ENCODE measurements around the gene SYTL5. TPM values are rescaled to one million over a fixed set of nuclear protein-coding genes. Genes with fewer than 3 reads are reported as not detected.
A peak's percentile ranks its signal among the peaks of the same experiment; 100 is the strongest.

The SYTL5 gene
- total and polyA plus RNA-seq, 10 donors = 0.15 TPM; not detected in 9

- Histone ChIP-seq H3K27me3 (replicated peaks in 1 of 7) (peaks cover 0 to 8% (median 0%) of the 10 kb centered on the region in 7 donors), H3K4me3 (no peak overlapping the region), H3K36me3 (no peaks in the 10 kb centered on the region), H3K9me3 (no peaks in the 10 kb centered on the region), H3K27ac (no peak overlapping the region), H3K4me1 (no peaks in the 10 kb centered on the region)
- intact Hi-C loops (cut with DNase I; ENCODE audit: low total_unique reads) = no loop called here
- TF ChIP-seq, protein P1, sequence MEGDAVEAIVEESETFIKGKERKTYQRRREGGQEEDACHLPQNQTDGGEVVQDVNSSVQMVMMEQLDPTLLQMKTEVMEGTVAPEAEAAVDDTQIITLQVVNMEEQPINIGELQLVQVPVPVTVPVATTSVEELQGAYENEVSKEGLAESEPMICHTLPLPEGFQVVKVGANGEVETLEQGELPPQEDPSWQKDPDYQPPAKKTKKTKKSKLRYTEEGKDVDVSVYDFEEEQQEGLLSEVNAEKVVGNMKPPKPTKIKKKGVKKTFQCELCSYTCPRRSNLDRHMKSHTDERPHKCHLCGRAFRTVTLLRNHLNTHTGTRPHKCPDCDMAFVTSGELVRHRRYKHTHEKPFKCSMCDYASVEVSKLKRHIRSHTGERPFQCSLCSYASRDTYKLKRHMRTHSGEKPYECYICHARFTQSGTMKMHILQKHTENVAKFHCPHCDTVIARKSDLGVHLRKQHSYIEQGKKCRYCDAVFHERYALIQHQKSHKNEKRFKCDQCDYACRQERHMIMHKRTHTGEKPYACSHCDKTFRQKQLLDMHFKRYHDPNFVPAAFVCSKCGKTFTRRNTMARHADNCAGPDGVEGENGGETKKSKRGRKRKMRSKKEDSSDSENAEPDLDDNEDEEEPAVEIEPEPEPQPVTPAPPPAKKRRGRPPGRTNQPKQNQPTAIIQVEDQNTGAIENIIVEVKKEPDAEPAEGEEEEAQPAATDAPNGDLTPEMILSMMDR (IDR thresholded peaks at IDR 0.05 in 8 of 11, conservative IDR thresholded peaks at IDR 0.05 in 3 of 11) = no peak
- no peak for TF ChIP-seq POLR2AphosphoS5 (IDR thresholded peaks at IDR 0.05)
- TF ChIP-seq POLR2A (IDR thresholded peaks at IDR 0.05) = no peak
- 67 to 100% (median 84%) methylated on average over 1 of the region's 1 CpG for WGBS, 5 donors
- DNase-seq = no peak
Observed at GRCh38 chrX:38170556-38170955, 164.2 kb downstream of the SYTL5 start.

DNA sequence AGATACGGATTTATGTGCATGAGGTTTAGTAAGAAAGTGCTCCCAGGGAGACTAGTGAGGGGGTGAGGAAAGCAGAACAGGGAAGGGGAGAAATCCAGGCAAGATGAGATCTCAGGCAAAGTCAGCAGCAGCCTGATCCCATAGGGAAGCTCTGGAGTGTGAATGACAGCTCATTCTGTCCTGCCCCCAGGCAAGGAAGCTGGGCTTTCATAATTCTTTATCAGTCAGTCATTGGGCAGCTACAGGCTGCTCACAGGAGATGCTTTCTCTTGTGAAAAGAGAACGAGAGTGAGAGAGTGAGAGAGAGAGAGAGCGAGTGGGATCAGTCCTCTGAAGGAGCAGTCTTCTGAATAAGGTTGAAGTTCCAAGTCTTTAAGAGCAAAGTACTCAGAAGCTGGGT lies 166.2 kb downstream of the SYTL5 start:
- intact Hi-C loops (cut with DNase I; ENCODE audit: low total_unique reads) = no loop called here
- Histone ChIP-seq H3K36me3 (no peaks in the 10 kb centered on the region), H3K9me3 (no peaks in the 10 kb centered on the region), H3K27ac (no peak overlapping the region), H3K4me1 (no peaks in the 10 kb centered on the region), H3K4me3 (no peak overlapping the region), H3K27me3 (replicated peaks in 1 of 7) (peaks cover 0 to 10% (median 0%) of the 10 kb centered on the region in 7 donors)
- no peak for DNase-seq
- 68 to 92% (median 80%) methylated on average over 3 of the region's 3 CpGs for WGBS, 5 donors
- no peak for TF ChIP-seq POLR2AphosphoS5 (IDR thresholded peaks at IDR 0.05)
- TF ChIP-seq, protein P1 (IDR thresholded peaks at IDR 0.05 in 8 of 11, conservative IDR thresholded peaks at IDR 0.05 in 3 of 11) = no peak
- no peak for TF ChIP-seq POLR2A (IDR thresholded peaks at IDR 0.05)

- Histone ChIP-seq H3K36me3 (no peaks in the 10 kb centered on the region), H3K9me3 (no peaks in the 10 kb centered on the region), H3K4me3 (no peak overlapping the region), H3K27me3 (replicated peaks in 1 of 7) (peaks cover 0 to 10% (median 0%) of the 10 kb centered on the region in 7 donors), H3K4me1 (no peaks in the 10 kb centered on the region), H3K27ac (no peak overlapping the region)
- intact Hi-C loops (cut with DNase I; ENCODE audit: low total_unique reads) = no loop called here
- WGBS, 5 donors = 23 to 64% (median 43%) methylated on average over 2 to 3 of the region's 3 CpGs
- DNase-seq = no peak
- TF ChIP-seq, protein P1 (IDR thresholded peaks at IDR 0.05 in 8 of 11, conservative IDR thresholded peaks at IDR 0.05 in 3 of 11) = peak in 2 of 11 experiments; percentile 8 to 19
- TF ChIP-seq POLR2A (IDR thresholded peaks at IDR 0.05) = no peak
Observed at GRCh38 chrX:38175139-38175538, 168.8 kb downstream of the SYTL5 start.

- intact Hi-C loops (cut with DNase I; ENCODE audit: low total_unique reads) = no loop called here
- peaks cover 0 to 14% (median 0%) of the 10 kb centered on the region in 7 donors for H3K27me3 ChIP-seq (replicated peaks in 1 of 7)
- H3K36me3 ChIP-seq = no peaks in the 10 kb centered on the region
- H3K27ac ChIP-seq = no peak overlapping the region
- no peaks in the 10 kb centered on the region for H3K9me3 ChIP-seq
- H3K4me3 ChIP-seq = no peak overlapping the region
- DNase-seq = no peak
- TF ChIP-seq, protein P1 (IDR thresholded peaks at IDR 0.05 in 8 of 11, conservative IDR thresholded peaks at IDR 0.05 in 3 of 11) = no peak
- TF ChIP-seq POLR2AphosphoS5 (IDR thresholded peaks at IDR 0.05) (no peak), POLR2A (IDR thresholded peaks at IDR 0.05) (no peak)
- 54 to 89% (median 80%) methylated on average over 2 of the region's 2 CpGs for WGBS, 5 donors
- H3K4me1 ChIP-seq = no peaks in the 10 kb centered on the region
Observed at GRCh38 chrX:38178396-38178795, 172.0 kb downstream of the SYTL5 start.

Small RNA genes lying within 50 kb of the gene (microRNA-seq; reads per million reads assigned to microRNA genes)
- gene MIR548AJ2 = 0 reads per million in 3 donors

Small RNA genes lying within 50 kb of the gene (small RNA-seq; reads per million reads assigned to genes)
- gene MIR548AJ2 = 0 reads per million in 4 donors

Other genes starting within 250 kb of the SYTL5 start
- 100 to 1,000 TPM; 129 to 231 (median 200) TPM for gene CYBB, start 226.5 kb upstream of the SYTL5 start, total RNA-seq
- 10 to 100 TPM; 30.5 to 38.7 (median 35.5) TPM for gene CYBB, start 226.5 kb upstream of the SYTL5 start, polyA plus RNA-seq
- gene DYNLT3, start 159.0 kb upstream of the SYTL5 start, total RNA-seq = 10 to 100 TPM; 15.8 to 29.8 (median 19.3) TPM
- gene DYNLT3, start 159.0 kb upstream of the SYTL5 start, polyA plus RNA-seq = 10 to 100 TPM; 12.3 to 17.6 (median 13.6) TPM
- gene SRPX, start 214.3 kb downstream of the SYTL5 start, total RNA-seq = 1 to 10 TPM; 1.3 to 4.9 (median 1.8) TPM
- gene SRPX, start 214.3 kb downstream of the SYTL5 start, polyA plus RNA-seq = 10 to 100 TPM in 1 of 3 donors, 1 to 10 TPM in 1, under 1 TPM in 1; 0.50 to 10.3 (median 4.1) TPM